Adrenal gland (tissue), 5 donors: ENCODE data around the gene CXCL11.

Source experiments
- CTCF ChIP-seq, 6 experiments: fragments of 450-650 bp in 4 of 6; fragments of 200-600 bp in 2 of 6; sonication (generic) in 1 of 6; IDR thresholded peaks; 1 replicate in 5 of 6; 2 replicates in 1 of 6; pipeline versions ENCODE4 v1.5.1 to v1.8.0; 2016 to 2021; ENCODE audit warnings: antibody characterized with exemption in 6 of 6, mild to moderate bottlenecking in 2 of 6, moderate library complexity in 1 of 6
- POLR2A ChIP-seq, 2 donors: fragments of 450-650 bp; IDR thresholded peaks; one replicate each; pipeline ENCODE4 v1.6.1; 2017; ENCODE audit warnings: antibody characterized with exemption in 2 of 2, mild to moderate bottlenecking in 2 of 2, moderate library complexity in 1 of 2
- donor health status: DM: no; HTN: no; CAD: no.

- TF ChIP-seq CTCF (IDR thresholded peaks at IDR 0.05) (no peak), POLR2A (IDR thresholded peaks at IDR 0.05) (no peak)
Measured at GRCh38 chr4:76002176-76002575, 33.7 kb downstream of the CXCL11 start.
